ENCODE data around the gene NUBP2.

NUBP2 gene

GRCh38 chr16:1781758-1782407 is 877 bp upstream of the NUBP2 start:
- Histone ChIP-seq H3K9me2 (replicated peaks; ENCODE audit: low read depth, low read length) (no peaks in the 10 kb centered on the region), H3K4me3 (ENCODE audit: low read length, poor library complexity, severe bottlenecking) (peak overlapping the region; percentile 93), H3F3A (ENCODE audit: low read depth) (no peaks in the 10 kb centered on the region), H3K9me3 (ENCODE audit: insufficient read depth, low read depth, low read length) (no peaks in the 10 kb centered on the region), H3K27me3 (ENCODE audit: insufficient read depth, low read length, poor library complexity, severe bottlenecking) (no peaks in the 10 kb centered on the region), H3K4me2 (ENCODE audit: low read depth, low read length, poor library complexity, severe bottlenecking) (peak overlapping the region; percentile 75), H2AFZ (ENCODE audit: low read length) (no peak overlapping the region), H3K36me3 (ENCODE audit: insufficient read depth, low read length) (no peaks in the 10 kb centered on the region), H3K9ac (ENCODE audit: low read depth, low read length, poor library complexity, severe bottlenecking) (peak overlapping the region; percentile 64), H3K79me2 (ENCODE audit: insufficient read depth, low read length) (peaks cover 54% of the 10 kb centered on the region), H3K4me1 (ENCODE audit: insufficient read depth, low read length, poor library complexity, severe bottlenecking) (no peaks in the 10 kb centered on the region), H4K20me1 (ENCODE audit: insufficient read depth, low read length, poor library complexity, severe bottlenecking) (peaks cover 4% of the 10 kb centered on the region)
- TF ChIP-seq CTCF (conservative IDR thresholded peaks at IDR 0.05; ENCODE audit: low read length) = no peak
- no peak for TF ChIP-seq EZH2phosphoT487 (IDR thresholded peaks at IDR 0.05; ENCODE audit: borderline replicate concordance)

- Histone ChIP-seq H3K9ac (ENCODE audit: low read depth, low read length, poor library complexity, severe bottlenecking) (no peak overlapping the region), H3K4me3 (ENCODE audit: low read length, poor library complexity, severe bottlenecking) (no peak overlapping the region), H3K4me1 (ENCODE audit: insufficient read depth, low read length, poor library complexity, severe bottlenecking) (no peaks in the 10 kb centered on the region), H3K27me3 (ENCODE audit: insufficient read depth, low read length, poor library complexity, severe bottlenecking) (no peaks in the 10 kb centered on the region), H3K4me2 (ENCODE audit: low read depth, low read length, poor library complexity, severe bottlenecking) (peak overlapping the region; percentile 27), H4K20me1 (ENCODE audit: insufficient read depth, low read length, poor library complexity, severe bottlenecking) (peaks cover 4% of the 10 kb centered on the region), H3K79me2 (ENCODE audit: insufficient read depth, low read length) (peaks cover 51% of the 10 kb centered on the region), H3F3A (ENCODE audit: low read depth) (no peaks in the 10 kb centered on the region), H2AFZ (ENCODE audit: low read length) (no peak overlapping the region), H3K9me2 (replicated peaks; ENCODE audit: low read depth, low read length) (no peaks in the 10 kb centered on the region), H3K36me3 (ENCODE audit: insufficient read depth, low read length) (no peaks in the 10 kb centered on the region), H3K9me3 (ENCODE audit: insufficient read depth, low read depth, low read length) (no peaks in the 10 kb centered on the region)
- TF ChIP-seq CTCF (conservative IDR thresholded peaks at IDR 0.05; ENCODE audit: low read length) (no peak), EZH2phosphoT487 (IDR thresholded peaks at IDR 0.05; ENCODE audit: borderline replicate concordance) (no peak)
Observed at GRCh38 chr16:1784977-1785845, 2.5 kb downstream of the NUBP2 start.

- H3K4me3 ChIP-seq (ENCODE audit: low read length, poor library complexity, severe bottlenecking) = no peak overlapping the region
- H3K27me3 ChIP-seq (ENCODE audit: insufficient read depth, low read length, poor library complexity, severe bottlenecking) = no peaks in the 10 kb centered on the region
- no peak overlapping the region for H2AFZ ChIP-seq (ENCODE audit: low read length)
- H3K9ac ChIP-seq (ENCODE audit: low read depth, low read length, poor library complexity, severe bottlenecking) = no peak overlapping the region
- peaks cover 4% of the 10 kb centered on the region for H4K20me1 ChIP-seq (ENCODE audit: insufficient read depth, low read length, poor library complexity, severe bottlenecking)
- no peaks in the 10 kb centered on the region for H3K9me3 ChIP-seq (ENCODE audit: insufficient read depth, low read depth, low read length)
- no peaks in the 10 kb centered on the region for H3F3A ChIP-seq (ENCODE audit: low read depth)
- H3K9me2 ChIP-seq (replicated peaks; ENCODE audit: low read depth, low read length) = no peaks in the 10 kb centered on the region
- no peaks in the 10 kb centered on the region for H3K4me1 ChIP-seq (ENCODE audit: insufficient read depth, low read length, poor library complexity, severe bottlenecking)
- TF ChIP-seq EZH2phosphoT487 (IDR thresholded peaks at IDR 0.05; ENCODE audit: borderline replicate concordance) (no peak), CTCF (conservative IDR thresholded peaks at IDR 0.05; ENCODE audit: low read length) (no peak)
- H3K36me3 ChIP-seq (ENCODE audit: insufficient read depth, low read length) = no peaks in the 10 kb centered on the region
- peak overlapping the region; percentile 27 for H3K4me2 ChIP-seq (ENCODE audit: low read depth, low read length, poor library complexity, severe bottlenecking)
- H3K79me2 ChIP-seq (ENCODE audit: insufficient read depth, low read length) = peaks cover 46% of the 10 kb centered on the region
Observed at GRCh38 chr16:1785846-1786170, 3.0 kb downstream of the NUBP2 start.
